Lower lobe of right lung (tissue), 2 donors: ENCODE measurements around the gene VIPAS39. TPM values are rescaled to one million over a fixed set of nuclear protein-coding genes. Genes with fewer than 3 reads are reported as not detected.
"Not testable (repeated sequence)": the region's sequence is repeated elsewhere in the genome, so short reads cannot be mapped to it uniquely, and the experiment has no call there.

Experiments
- ATAC-seq, 2 donors: fragments of 200-7000 bp; cut with Tn5 transposase; one replicate each; pipeline ENCODE4 v1.9.1; 2020 to 2022; ENCODE audit warnings: mild to moderate bottlenecking in 2 of 2, moderate library complexity in 2 of 2
- DNase-seq: peaks from one replicate; pipeline ENCODE4 v3.0.0-alpha.2; 2020
- H3K27ac ChIP-seq: fragments of 200-600 bp; one replicate; pipeline ENCODE4 v1.8.0; 2022
- H3K27me3 ChIP-seq: fragments of 200-600 bp; one replicate; pipeline ENCODE4 v1.8.0; 2022; ENCODE audit warnings: low read depth
- H3K36me3 ChIP-seq: fragments of 200-600 bp; one replicate; pipeline ENCODE4 v1.8.0; 2022; ENCODE audit warnings: mild to moderate bottlenecking
- H3K4me1 ChIP-seq: fragments of 200-600 bp; one replicate; pipeline ENCODE4 v1.8.0; 2022
- H3K4me3 ChIP-seq: fragments of 200-600 bp; one replicate; pipeline ENCODE4 v1.8.0; 2022; ENCODE audit warnings: mild to moderate bottlenecking
- H3K9me3 ChIP-seq: fragments of 200-600 bp; one replicate; pipeline ENCODE4 v1.8.0; 2022
- CTCF ChIP-seq: fragments of 200-600 bp; IDR thresholded peaks from one replicate; pipeline ENCODE4 v1.8.0; 2022; ENCODE audit warnings: antibody characterized with exemption, mild to moderate bottlenecking
- intact Hi-C: fragments of 100-400 bp; cut with DNase I; formaldehyde crosslinking; loops from one replicate; pipeline ENCODE4 v1.11.0; 2022
- total RNA-seq: library from RNA; stranded (reverse); fragmentation: NEBNext Ultra II Directional; extraction: Animal tissue kit (Norgen Biotek cat#: 25700); gene quantifications from one replicate; pipeline ENCODE4 v1.2.1, GENCODE V29; 2021
- donor health status: DM: no; HTN: yes; CAD: no; lungs with severe emphysema.

VIPAS39 gene
- total RNA-seq, 1 donor from 2014 or later = 18.4 TPM

GRCh38 chr14:77436042-77436441, 21.4 kb downstream of the VIPAS39 start:
- ATAC-seq (no peak), DNase-seq (no peak)
- no peak overlapping the region for H3K4me3 ChIP-seq
- no peak overlapping the region for H3K27ac ChIP-seq
- peaks cover 89% of the 10 kb centered on the region for H3K36me3 ChIP-seq
- no peak for TF ChIP-seq CTCF
- intact Hi-C loops = no loop called here
- no peaks in the 10 kb centered on the region for H3K27me3 ChIP-seq
- no peaks in the 10 kb centered on the region for H3K9me3 ChIP-seq
- H3K4me1 ChIP-seq = no peaks in the 10 kb centered on the region

- Histone ChIP-seq H3K9me3 (no peaks in the 10 kb centered on the region), H3K27me3 (no peaks in the 10 kb centered on the region), H3K4me1 (no peaks in the 10 kb centered on the region), H3K27ac (no peak overlapping the region), H3K4me3 (no peak overlapping the region), H3K36me3 (peaks cover 100% of the 10 kb centered on the region)
- TF ChIP-seq CTCF = no peak
- intact Hi-C loops = no loop called here
- DNase-seq (no peak), ATAC-seq (no peak)
Observed at GRCh38 chr14:77426396-77426795, 31.0 kb downstream of the VIPAS39 start.

- Histone ChIP-seq H3K4me3 (no peak overlapping the region), H3K9me3 (peaks cover 4% of the 10 kb centered on the region), H3K27ac (no peak overlapping the region), H3K4me1 (no peaks in the 10 kb centered on the region), H3K27me3 (no peaks in the 10 kb centered on the region), H3K36me3 (peaks cover 86% of the 10 kb centered on the region)
- DNase-seq (no peak), ATAC-seq (no peak)
- intact Hi-C loops = no loop called here
- TF ChIP-seq CTCF = no peak
Observed at GRCh38 chr14:77424862-77425261, 32.5 kb downstream of the VIPAS39 start.

- intact Hi-C loops = no loop called here
- Histone ChIP-seq H3K36me3 (peaks cover 72% of the 10 kb centered on the region), H3K9me3 (peaks cover 18% of the 10 kb centered on the region), H3K4me1 (no peaks in the 10 kb centered on the region), H3K4me3 (no peak within 1 kb of the TSS), H3K27me3 (no peaks in the 10 kb centered on the region), H3K27ac (no peak within 1 kb of the TSS)
- TF ChIP-seq CTCF = no peak
- no peak for ATAC-seq
- no peak for DNase-seq
Observed at GRCh38 chr14:77423423-77423822, 34.0 kb downstream of the VIPAS39 start, which contains the start of gene NOXRED1. TSS of gene NOXRED1 (minus strand) at chr14:77423523. CDS start at chr14:77422889, 634 bp downstream.

GRCh38 chr14:77421201-77421600, 36.2 kb downstream of the VIPAS39 start:
- no peaks in the 10 kb centered on the region for H3K4me1 ChIP-seq
- peaks cover 50% of the 10 kb centered on the region for H3K36me3 ChIP-seq
- no peaks in the 10 kb centered on the region for H3K27me3 ChIP-seq
- DNase-seq (no peak), ATAC-seq (no peak)
- H3K9me3 ChIP-seq = peaks cover 20% of the 10 kb centered on the region
- intact Hi-C loops = no loop called here
- no peak for TF ChIP-seq CTCF
- no peak overlapping the region for H3K27ac ChIP-seq
- no peak overlapping the region for H3K4me3 ChIP-seq

GRCh38 chr14:77416836-77417235, 40.6 kb downstream of the VIPAS39 start:
- ATAC-seq (no peak), DNase-seq (no peak)
- Histone ChIP-seq H3K36me3 (peaks cover 6% of the 10 kb centered on the region), H3K4me1 (no peaks in the 10 kb centered on the region), H3K9me3 (peaks cover 20% of the 10 kb centered on the region), H3K27me3 (no peaks in the 10 kb centered on the region), H3K4me3 (no peak overlapping the region), H3K27ac (no peak overlapping the region)
- intact Hi-C loops = no loop called here
- TF ChIP-seq CTCF = no peak

- ATAC-seq, H3K27ac ChIP-seq, H3K4me1 ChIP-seq, H3K27me3 ChIP-seq, H3K36me3 ChIP-seq, DNase-seq, H3K4me3 ChIP-seq, intact Hi-C loops: not testable (repeated sequence)
- H3K9me3 ChIP-seq = peaks cover 20% of the 10 kb centered on the region
Observed at GRCh38 chr14:77416098-77416497, 41.3 kb downstream of the VIPAS39 start.

- peaks cover 20% of the 10 kb centered on the region for H3K9me3 ChIP-seq
- intact Hi-C loops, ATAC-seq, H3K27ac ChIP-seq, H3K4me1 ChIP-seq, H3K4me3 ChIP-seq, H3K27me3 ChIP-seq, DNase-seq, H3K36me3 ChIP-seq: not testable (repeated sequence)
Observed at GRCh38 chr14:77415403-77416030, 41.9 kb downstream of the VIPAS39 start.
